Vagina (tissue), 2 donors: ENCODE results near the gene PHACTR2.

Experiments
- CTCF ChIP-seq, 3 experiments: fragments of 450-650 bp in 2 of 3; fragments of 200-600 bp in 1 of 3; sonication (generic) in 1 of 3; IDR thresholded peaks; one replicate each; pipeline ENCODE4 v1.5.1; 2017 to 2019; ENCODE audit warnings: antibody characterized with exemption in 3 of 3, mild to moderate bottlenecking in 2 of 3, moderate library complexity in 2 of 3
- POLR2A ChIP-seq, 2 donors: fragments of 450-650 bp; IDR thresholded peaks; one replicate each; pipeline ENCODE4 v1.6.1; 2017; ENCODE audit warnings: antibody characterized with exemption in 2 of 2, mild to moderate bottlenecking in 2 of 2, moderate library complexity in 2 of 2
- POLR2AphosphoS5 ChIP-seq, 2 donors: sonication (generic); formaldehyde crosslinking; IDR thresholded peaks; one replicate each; pipeline ENCODE4 v1.9.0; 2017; ENCODE audit warnings: antibody characterized with exemption in 2 of 2, mild to moderate bottlenecking in 2 of 2, low read depth in 1 of 2; ENCODE audit not compliant: insufficient read depth in 1 of 2

GRCh38 chr6:143774347-143774746, 96.6 kb downstream of the PHACTR2 start:
- TF ChIP-seq CTCF (IDR thresholded peaks at IDR 0.05) (no peak), POLR2A (IDR thresholded peaks at IDR 0.05) (no peak), POLR2AphosphoS5 (IDR thresholded peaks at IDR 0.05; ENCODE audit: insufficient read depth in 1 of 2, low read depth in 1 of 2) (no peak)
